Fibroblast of pulmonary artery (primary cell): ENCODE measurements around the gene HOXC9.

Source experiments
- DNase-seq: peaks from one replicate; pipeline ENCODE4 v3.0.0-alpha.2; 2010; ENCODE audit warnings: low read depth
- H3K4me3 ChIP-seq: replicated peaks from 2 replicates; pipeline ENCODE4 v1.5.1; 2011; ENCODE audit warnings: low read depth, mild to moderate bottlenecking, control low read depth, low read length, moderate library complexity
- TF ChIP-seq, protein P1 (sequence below): IDR thresholded peaks from 2 replicates; pipeline ENCODE4 v1.5.1; 2011; ENCODE audit warnings: mild to moderate bottlenecking, control low read depth, low read length, inconsistent platforms; ENCODE audit errors: missing control alignments

HOXC9 gene

DNA sequence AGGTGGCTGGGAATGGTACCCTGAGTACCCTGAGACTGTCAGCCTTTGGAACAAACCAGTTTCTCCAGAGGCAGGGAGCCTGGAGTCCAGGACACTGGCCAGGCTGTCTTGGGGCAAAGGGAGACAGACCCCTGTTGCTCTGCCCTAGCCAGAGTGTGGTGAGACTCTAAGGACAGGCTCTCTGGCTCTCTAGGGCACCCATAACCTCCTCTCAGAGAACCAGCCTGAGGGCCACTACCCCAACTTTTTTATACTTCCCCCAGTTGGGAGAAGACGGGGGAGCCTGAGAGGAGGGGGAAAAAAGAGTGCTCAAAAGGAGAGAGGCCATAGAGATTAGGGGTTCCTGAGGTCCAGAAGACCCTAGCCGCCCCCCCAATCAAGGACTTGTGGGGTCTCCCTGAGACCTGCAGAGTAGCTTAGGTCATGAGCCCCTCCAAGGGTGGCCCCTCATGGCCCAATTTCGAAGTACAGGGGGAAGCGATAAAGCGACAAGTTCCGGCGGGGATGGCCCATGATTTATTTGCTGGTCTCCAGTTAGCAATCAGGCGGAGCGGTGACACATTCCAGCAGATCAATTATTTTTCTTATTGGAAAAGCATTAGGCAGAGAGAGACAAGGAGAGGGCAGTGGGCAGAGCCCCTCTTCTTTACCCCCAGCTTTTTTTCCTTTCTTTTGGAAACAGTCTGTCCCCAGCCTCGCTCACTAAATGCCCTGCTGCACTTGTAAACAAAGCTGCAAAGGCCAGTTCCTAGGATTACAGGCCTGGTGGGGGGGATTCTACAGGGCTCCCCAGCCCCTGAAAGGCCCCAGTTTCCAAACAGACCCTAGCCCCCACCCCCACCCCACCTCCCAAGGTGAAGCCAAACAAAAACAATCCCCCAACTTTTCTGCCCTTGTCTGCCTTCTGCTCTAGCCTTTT, 10.4 kb downstream of the HOXC9 start:
- TF ChIP-seq, protein P1, sequence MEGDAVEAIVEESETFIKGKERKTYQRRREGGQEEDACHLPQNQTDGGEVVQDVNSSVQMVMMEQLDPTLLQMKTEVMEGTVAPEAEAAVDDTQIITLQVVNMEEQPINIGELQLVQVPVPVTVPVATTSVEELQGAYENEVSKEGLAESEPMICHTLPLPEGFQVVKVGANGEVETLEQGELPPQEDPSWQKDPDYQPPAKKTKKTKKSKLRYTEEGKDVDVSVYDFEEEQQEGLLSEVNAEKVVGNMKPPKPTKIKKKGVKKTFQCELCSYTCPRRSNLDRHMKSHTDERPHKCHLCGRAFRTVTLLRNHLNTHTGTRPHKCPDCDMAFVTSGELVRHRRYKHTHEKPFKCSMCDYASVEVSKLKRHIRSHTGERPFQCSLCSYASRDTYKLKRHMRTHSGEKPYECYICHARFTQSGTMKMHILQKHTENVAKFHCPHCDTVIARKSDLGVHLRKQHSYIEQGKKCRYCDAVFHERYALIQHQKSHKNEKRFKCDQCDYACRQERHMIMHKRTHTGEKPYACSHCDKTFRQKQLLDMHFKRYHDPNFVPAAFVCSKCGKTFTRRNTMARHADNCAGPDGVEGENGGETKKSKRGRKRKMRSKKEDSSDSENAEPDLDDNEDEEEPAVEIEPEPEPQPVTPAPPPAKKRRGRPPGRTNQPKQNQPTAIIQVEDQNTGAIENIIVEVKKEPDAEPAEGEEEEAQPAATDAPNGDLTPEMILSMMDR, result no peak
- no peak for DNase-seq
- H3K4me3 ChIP-seq, result no peak overlapping the region

DNA sequence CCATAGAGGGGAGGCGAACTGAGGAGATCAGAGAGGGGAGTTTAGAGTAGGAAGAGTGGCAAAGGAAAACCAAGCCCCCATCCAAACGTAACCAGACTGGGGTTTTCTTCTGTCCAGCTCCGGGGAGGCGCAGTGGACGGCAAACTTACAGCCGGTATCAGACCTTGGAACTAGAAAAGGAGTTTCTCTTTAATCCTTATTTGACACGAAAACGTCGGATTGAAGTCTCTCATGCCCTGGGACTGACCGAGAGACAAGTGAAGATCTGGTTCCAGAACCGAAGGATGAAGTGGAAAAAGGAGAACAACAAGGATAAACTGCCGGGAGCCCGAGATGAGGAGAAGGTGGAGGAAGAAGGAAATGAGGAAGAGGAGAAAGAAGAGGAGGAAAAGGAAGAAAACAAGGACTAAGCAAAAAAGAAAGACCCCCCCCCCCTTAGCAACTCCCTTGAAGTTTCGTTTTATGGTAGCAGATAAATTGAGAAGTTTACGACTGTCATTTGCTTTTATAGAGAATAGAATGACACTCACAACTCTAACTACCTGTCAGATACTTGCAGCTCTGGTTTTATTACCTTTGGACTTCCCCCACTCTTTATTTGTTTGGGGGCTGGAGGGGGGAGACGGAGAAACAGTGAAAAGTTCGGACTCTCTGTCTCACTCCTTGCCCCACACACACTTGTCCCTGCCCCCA, 11.2 kb downstream of the HOXC9 start:
- DNase-seq, result no peak
- TF ChIP-seq, protein P1, result no peak
- H3K4me3 ChIP-seq, result no peak overlapping the region

DNA sequence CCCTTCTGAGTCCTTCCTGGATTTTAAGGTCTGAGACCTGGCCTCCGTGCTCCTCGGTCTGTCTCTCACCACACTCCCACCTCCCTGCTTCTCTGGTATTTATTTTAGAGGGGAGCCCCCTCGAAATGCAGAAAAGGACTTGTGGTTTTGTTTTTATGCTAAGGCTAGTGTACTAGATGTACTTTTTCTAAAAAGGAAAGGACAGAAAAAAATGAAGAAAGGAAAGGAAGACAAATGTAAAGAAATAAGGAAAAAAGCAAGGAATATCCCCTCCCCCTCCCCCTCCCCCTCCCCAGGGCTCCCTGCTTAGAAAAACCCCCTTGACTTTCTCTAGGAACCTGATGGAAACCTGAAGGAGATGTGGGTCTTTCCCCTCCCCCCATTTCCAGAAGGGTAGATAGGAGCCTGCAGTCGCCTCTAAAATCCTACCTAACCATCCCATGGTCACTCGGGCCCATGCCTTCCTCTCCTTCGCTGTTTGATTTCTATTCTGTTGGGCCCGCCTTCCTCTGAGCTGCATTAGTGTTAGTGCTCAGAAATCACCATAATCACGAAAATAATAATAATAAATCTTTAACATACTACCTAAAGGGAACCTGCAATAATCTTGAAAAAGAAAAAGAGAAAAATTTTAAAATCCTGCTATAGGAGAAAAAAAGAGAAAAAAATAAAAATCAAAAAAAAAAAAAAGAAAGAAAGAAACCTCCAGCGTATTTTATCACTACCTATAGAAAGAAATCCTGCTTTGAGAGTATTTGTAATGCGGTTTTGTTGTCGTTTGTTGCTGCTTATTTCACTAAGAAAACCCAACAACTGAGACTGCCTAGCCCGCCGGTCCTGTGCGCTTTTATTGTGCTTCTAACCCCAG, 11.9 kb downstream of the HOXC9 start:
- no peak for DNase-seq
- TF ChIP-seq, protein P1, result no peak
- no peak overlapping the region for H3K4me3 ChIP-seq

DNA sequence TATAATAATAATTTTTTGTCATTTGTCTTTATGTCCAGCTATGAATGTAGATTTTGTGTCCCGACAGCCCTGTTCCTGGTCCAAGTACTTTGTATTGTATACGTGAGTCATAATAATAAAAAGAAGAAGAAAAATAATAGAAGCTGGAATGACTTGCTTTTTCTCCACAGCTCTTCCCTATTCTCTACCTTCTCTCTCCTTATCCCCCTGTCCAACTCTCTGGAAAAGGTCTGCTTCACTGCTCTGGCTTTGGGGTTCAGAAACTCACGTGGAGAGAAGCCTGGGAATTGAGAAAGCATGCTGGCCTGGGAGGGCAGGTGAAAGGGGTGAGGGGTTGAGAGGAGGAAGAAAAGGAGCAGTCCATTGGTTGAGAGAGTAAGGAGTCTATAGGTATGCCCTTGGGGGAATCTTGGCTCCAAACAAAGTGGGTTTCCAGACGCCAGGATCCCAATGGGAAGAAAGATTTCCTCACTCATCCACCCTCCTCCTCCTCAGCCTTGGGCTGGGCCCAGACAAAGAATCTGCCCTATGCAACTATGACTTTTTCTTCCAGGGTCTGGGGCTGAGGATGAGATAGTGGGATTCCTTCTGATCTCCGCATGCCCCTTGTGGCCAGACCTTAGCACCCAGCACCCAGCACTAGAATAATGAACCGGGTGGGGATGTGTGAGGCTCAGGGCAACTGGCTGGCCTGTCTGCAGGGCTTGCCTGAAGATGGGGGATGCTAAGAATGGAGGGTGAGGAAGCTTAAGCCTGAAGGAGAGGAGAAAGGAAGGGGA, 12.9 kb downstream of the HOXC9 start:
- no peak overlapping the region for H3K4me3 ChIP-seq
- no peak for DNase-seq
- TF ChIP-seq, protein P1, result no peak

DNA sequence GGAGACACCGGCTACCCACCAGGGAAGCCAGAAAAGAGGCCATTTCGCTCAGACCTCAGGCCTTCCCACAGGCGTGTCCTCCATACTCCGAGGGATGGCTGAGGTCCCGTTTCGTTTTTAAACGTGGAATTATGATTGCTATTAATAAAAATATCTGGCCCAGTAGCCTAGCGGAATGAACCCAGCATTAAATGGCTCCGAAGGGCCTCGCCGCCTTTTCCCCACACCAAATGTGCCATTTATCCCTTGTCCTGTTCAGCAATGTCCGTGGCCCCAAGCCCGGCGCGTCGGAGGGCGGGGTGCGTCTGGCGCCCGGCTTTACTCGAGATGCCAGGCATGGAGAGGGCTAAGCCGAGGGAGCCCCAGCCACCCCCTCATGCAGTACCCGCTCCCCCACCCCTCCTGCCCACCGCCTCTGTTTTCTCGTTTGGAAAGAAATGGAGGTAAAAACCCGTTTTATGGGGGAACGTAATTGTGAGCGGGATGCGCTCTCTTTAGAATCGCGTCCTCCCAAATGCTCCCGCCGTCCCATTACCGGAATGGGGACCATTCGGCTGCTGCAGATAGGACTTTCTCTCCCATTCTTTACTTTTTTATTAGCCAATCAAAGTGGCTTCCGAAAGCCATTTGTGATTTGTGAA, 14.5 kb downstream of the HOXC9 start:
- no peak overlapping the region for H3K4me3 ChIP-seq
- no peak for DNase-seq
- TF ChIP-seq, protein P1, result no peak
